ENCODE data around the gene TMPRSS5.

TMPRSS5 gene

DNA sequence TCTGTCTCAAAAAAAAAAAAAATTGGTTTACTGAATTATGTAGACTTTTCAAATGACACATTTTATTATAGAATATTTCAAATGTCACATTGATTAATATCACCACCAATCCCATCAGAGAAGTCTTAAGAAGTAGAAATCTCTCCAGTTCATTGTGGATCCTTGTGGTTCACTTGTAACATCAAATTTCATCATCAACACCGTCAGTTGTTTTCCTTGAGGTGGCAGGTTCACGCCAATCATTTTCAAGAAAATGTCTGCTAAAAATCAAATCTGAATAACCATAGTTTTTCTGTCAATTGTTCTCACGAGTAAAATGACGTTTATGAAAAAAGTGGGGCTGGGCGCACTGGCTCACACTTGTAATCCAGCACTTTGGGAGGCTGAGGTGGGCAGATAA lies 50.3 kb downstream of the TMPRSS5 start:
- TF ChIP-seq, protein P1, sequence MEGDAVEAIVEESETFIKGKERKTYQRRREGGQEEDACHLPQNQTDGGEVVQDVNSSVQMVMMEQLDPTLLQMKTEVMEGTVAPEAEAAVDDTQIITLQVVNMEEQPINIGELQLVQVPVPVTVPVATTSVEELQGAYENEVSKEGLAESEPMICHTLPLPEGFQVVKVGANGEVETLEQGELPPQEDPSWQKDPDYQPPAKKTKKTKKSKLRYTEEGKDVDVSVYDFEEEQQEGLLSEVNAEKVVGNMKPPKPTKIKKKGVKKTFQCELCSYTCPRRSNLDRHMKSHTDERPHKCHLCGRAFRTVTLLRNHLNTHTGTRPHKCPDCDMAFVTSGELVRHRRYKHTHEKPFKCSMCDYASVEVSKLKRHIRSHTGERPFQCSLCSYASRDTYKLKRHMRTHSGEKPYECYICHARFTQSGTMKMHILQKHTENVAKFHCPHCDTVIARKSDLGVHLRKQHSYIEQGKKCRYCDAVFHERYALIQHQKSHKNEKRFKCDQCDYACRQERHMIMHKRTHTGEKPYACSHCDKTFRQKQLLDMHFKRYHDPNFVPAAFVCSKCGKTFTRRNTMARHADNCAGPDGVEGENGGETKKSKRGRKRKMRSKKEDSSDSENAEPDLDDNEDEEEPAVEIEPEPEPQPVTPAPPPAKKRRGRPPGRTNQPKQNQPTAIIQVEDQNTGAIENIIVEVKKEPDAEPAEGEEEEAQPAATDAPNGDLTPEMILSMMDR (IDR thresholded peaks at IDR 0.05; ENCODE audit: insufficient read depth, low read length): no peak
- TF ChIP-seq, protein P2, sequence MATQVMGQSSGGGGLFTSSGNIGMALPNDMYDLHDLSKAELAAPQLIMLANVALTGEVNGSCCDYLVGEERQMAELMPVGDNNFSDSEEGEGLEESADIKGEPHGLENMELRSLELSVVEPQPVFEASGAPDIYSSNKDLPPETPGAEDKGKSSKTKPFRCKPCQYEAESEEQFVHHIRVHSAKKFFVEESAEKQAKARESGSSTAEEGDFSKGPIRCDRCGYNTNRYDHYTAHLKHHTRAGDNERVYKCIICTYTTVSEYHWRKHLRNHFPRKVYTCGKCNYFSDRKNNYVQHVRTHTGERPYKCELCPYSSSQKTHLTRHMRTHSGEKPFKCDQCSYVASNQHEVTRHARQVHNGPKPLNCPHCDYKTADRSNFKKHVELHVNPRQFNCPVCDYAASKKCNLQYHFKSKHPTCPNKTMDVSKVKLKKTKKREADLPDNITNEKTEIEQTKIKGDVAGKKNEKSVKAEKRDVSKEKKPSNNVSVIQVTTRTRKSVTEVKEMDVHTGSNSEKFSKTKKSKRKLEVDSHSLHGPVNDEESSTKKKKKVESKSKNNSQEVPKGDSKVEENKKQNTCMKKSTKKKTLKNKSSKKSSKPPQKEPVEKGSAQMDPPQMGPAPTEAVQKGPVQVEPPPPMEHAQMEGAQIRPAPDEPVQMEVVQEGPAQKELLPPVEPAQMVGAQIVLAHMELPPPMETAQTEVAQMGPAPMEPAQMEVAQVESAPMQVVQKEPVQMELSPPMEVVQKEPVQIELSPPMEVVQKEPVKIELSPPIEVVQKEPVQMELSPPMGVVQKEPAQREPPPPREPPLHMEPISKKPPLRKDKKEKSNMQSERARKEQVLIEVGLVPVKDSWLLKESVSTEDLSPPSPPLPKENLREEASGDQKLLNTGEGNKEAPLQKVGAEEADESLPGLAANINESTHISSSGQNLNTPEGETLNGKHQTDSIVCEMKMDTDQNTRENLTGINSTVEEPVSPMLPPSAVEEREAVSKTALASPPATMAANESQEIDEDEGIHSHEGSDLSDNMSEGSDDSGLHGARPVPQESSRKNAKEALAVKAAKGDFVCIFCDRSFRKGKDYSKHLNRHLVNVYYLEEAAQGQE (IDR thresholded peaks at IDR 0.05; ENCODE audit: insufficient replicate concordance, low read depth): no peak
- TF ChIP-seq GABPA (IDR thresholded peaks at IDR 0.05; ENCODE audit: low read depth) (no peak), POLR2AphosphoS5 (IDR thresholded peaks at IDR 0.05; ENCODE audit: low read depth) (no peak), SPI1 (IDR thresholded peaks at IDR 0.05; ENCODE audit: borderline replicate concordance, low read depth) (no peak)
- Histone ChIP-seq H3K4me3 (replicated peaks; ENCODE audit: insufficient read depth, low read length) (no peak overlapping the region), H3K27ac (replicated peaks) (no peak overlapping the region), H3K27me3 (ENCODE audit: insufficient read depth, poor library complexity, severe bottlenecking) (no peaks in the 10 kb centered on the region)
- no peak for DNase-seq (ENCODE audit: low read depth in 1 of 2, low spot score in 1 of 2)

DNA sequence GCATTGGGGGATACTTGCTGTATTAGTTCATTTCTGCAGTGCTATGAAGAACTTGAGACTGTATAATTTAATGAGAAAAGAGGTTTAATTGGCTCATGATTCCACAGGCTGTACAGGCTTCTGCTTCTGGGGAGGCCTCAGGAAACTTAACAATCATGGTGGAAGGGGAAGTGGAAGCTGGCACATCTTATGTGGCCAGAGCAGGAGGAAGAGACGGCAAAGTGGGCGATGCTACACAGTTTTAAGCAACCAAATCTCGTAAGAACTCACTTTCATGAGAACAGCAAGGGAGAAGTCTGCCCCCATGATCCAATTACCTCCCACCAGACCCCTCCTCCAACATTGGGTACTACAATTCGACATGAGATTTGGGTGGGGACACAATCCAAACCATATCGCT lies 55.1 kb downstream of the TMPRSS5 start:
- no peak overlapping the region for H3K4me3 ChIP-seq (replicated peaks; ENCODE audit: insufficient read depth, low read length)
- peak in 1 of 2 experiments; percentile 48 for DNase-seq (ENCODE audit: low read depth in 1 of 2, low spot score in 1 of 2)
- no peaks in the 10 kb centered on the region for H3K27me3 ChIP-seq (ENCODE audit: insufficient read depth, poor library complexity, severe bottlenecking)
- TF ChIP-seq SPI1 (IDR thresholded peaks at IDR 0.05; ENCODE audit: borderline replicate concordance, low read depth) (peak; percentile 84), GABPA (IDR thresholded peaks at IDR 0.05; ENCODE audit: low read depth) (no peak)
- no peak overlapping the region for H3K27ac ChIP-seq (replicated peaks)

DNA sequence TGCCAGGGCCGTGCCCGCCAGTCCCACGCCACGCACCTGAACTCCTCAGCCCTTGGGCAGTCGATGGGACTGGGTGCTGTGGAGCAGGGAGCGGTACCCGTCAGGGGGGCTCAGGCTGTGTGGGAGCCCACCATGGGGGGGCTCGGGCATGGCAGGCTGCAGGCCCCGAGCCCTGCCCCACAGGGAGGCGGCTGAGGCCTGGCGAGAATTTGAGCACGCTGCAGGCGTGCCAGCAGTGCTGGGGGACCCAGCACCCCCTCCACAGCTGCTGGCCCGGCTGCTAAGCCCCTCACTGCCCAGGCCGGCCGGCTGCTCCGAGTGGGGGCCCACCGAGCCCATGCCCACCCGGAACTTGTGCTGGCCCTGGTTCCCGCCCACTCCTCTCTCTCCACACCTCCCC lies 56.8 kb downstream of the TMPRSS5 start:
- H3K4me3 ChIP-seq (replicated peaks; ENCODE audit: insufficient read depth, low read length): no peak overlapping the region
- TF ChIP-seq, protein P2 (IDR thresholded peaks at IDR 0.05; ENCODE audit: insufficient replicate concordance, low read depth): no peak
- TF ChIP-seq GABPA (IDR thresholded peaks at IDR 0.05; ENCODE audit: low read depth): no peak
- TF ChIP-seq SPI1 (IDR thresholded peaks at IDR 0.05; ENCODE audit: borderline replicate concordance, low read depth): no peak
- no peak for TF ChIP-seq POLR2AphosphoS5 (IDR thresholded peaks at IDR 0.05; ENCODE audit: low read depth)
- TF ChIP-seq, protein P1 (IDR thresholded peaks at IDR 0.05; ENCODE audit: insufficient read depth, low read length): no peak
- no peak overlapping the region for H3K27ac ChIP-seq (replicated peaks)
- no peaks in the 10 kb centered on the region for H3K27me3 ChIP-seq (ENCODE audit: insufficient read depth, poor library complexity, severe bottlenecking)
- no peak for DNase-seq (ENCODE audit: low read depth in 1 of 2, low spot score in 1 of 2)

DNA sequence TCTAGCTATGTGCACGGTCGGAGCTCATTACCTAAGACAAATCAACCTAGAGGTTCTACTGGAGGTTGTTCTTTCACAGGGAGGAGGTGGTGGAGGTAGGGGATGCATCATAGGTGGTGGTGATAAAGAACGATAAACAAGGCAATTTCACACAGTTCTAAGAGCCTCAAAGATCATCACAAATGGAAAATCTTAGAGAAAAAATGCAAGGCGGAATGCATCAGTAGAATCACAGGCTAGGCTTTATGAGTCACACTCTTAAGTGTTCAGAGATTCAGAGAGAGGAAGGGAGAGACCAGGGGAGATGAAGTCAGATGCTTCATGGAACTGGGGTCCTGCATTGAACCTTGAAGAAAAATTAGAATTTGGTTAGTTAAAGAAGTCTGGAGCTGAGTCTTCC lies 58.3 kb downstream of the TMPRSS5 start:
- no peak for DNase-seq (ENCODE audit: low read depth in 1 of 2, low spot score in 1 of 2)
- no peaks in the 10 kb centered on the region for H3K27me3 ChIP-seq (ENCODE audit: insufficient read depth, poor library complexity, severe bottlenecking)
- no peak overlapping the region for H3K4me3 ChIP-seq (replicated peaks; ENCODE audit: insufficient read depth, low read length)
- H3K27ac ChIP-seq (replicated peaks): no peak overlapping the region
- TF ChIP-seq POLR2AphosphoS5 (IDR thresholded peaks at IDR 0.05; ENCODE audit: low read depth): no peak
- TF ChIP-seq, protein P1 (IDR thresholded peaks at IDR 0.05; ENCODE audit: insufficient read depth, low read length): no peak
- TF ChIP-seq, protein P2 (IDR thresholded peaks at IDR 0.05; ENCODE audit: insufficient replicate concordance, low read depth): no peak
